Tibial nerve (tissue), 4 donors: ENCODE data around the gene MPZL1.

Experiments used
- EP300 ChIP-seq, 2 donors: sonication (generic); formaldehyde crosslinking; IDR thresholded peaks; one replicate each; pipeline ENCODE4 v1.6.1; 2017; ENCODE audit warnings: antibody characterized with exemption in 2 of 2, mild to moderate bottlenecking in 1 of 2
- POLR2A ChIP-seq, 2 donors: fragments of 450-650 bp; IDR thresholded peaks; one replicate each; pipeline ENCODE4 v1.6.1; 2017; ENCODE audit warnings: antibody characterized with exemption in 2 of 2, mild to moderate bottlenecking in 2 of 2, moderate library complexity in 2 of 2
- TF ChIP-seq, protein P1 (sequence below), 5 experiments: fragments of 200-600 bp in 3 of 5; fragments of 450-650 bp in 2 of 5; sonication (generic) in 3 of 5; IDR thresholded peaks; one replicate each; pipeline ENCODE4 v1.5.1; 2016 to 2019; ENCODE audit warnings: antibody characterized with exemption in 5 of 5, mild to moderate bottlenecking in 3 of 5, moderate library complexity in 2 of 5

DNA sequence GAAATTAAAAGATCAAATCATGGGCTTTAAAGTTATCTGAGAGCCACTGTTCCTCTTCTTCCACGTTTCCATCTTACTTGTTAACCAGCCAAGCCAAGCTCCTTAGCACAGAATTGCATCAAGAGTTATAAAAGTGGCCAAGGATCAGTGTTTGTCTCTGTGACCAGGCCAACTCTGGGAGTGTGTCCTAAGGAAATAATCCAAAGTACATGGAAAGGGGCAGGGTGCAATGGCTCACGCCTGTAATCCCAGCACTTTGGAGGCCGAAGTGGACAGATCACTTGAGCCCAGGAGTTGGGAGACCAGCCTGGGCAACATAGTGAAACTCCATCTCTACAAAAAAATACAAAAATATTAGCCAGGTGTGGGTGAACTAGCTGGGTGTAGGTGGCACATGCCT is 10.0 kb upstream of the MPZL1 start:
- TF ChIP-seq, protein P1, sequence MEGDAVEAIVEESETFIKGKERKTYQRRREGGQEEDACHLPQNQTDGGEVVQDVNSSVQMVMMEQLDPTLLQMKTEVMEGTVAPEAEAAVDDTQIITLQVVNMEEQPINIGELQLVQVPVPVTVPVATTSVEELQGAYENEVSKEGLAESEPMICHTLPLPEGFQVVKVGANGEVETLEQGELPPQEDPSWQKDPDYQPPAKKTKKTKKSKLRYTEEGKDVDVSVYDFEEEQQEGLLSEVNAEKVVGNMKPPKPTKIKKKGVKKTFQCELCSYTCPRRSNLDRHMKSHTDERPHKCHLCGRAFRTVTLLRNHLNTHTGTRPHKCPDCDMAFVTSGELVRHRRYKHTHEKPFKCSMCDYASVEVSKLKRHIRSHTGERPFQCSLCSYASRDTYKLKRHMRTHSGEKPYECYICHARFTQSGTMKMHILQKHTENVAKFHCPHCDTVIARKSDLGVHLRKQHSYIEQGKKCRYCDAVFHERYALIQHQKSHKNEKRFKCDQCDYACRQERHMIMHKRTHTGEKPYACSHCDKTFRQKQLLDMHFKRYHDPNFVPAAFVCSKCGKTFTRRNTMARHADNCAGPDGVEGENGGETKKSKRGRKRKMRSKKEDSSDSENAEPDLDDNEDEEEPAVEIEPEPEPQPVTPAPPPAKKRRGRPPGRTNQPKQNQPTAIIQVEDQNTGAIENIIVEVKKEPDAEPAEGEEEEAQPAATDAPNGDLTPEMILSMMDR (IDR thresholded peaks at IDR 0.05) = no peak
- TF ChIP-seq POLR2A (IDR thresholded peaks at IDR 0.05) (no peak), EP300 (IDR thresholded peaks at IDR 0.05) (peak in 1 of 2 donors; percentile 51)
